ENCODE data around the gene KCNJ9. TPM values are rescaled to one million over a fixed set of nuclear protein-coding genes. Genes with fewer than 3 reads are reported as not detected.

KCNJ9 gene
- total RNA-seq, 1 donor from 2014 or later = not detected

GRCh38 chr1:160112357-160112756 lies 31.0 kb downstream of the KCNJ9 start:
- peak overlapping the region; percentile 5 for H3K27ac Mint-ChIP-seq
- H3K36me3 Mint-ChIP-seq = no peaks in the 10 kb centered on the region
- H3K9me3 Mint-ChIP-seq = no peaks in the 10 kb centered on the region
- TF ChIP-seq, protein P1, sequence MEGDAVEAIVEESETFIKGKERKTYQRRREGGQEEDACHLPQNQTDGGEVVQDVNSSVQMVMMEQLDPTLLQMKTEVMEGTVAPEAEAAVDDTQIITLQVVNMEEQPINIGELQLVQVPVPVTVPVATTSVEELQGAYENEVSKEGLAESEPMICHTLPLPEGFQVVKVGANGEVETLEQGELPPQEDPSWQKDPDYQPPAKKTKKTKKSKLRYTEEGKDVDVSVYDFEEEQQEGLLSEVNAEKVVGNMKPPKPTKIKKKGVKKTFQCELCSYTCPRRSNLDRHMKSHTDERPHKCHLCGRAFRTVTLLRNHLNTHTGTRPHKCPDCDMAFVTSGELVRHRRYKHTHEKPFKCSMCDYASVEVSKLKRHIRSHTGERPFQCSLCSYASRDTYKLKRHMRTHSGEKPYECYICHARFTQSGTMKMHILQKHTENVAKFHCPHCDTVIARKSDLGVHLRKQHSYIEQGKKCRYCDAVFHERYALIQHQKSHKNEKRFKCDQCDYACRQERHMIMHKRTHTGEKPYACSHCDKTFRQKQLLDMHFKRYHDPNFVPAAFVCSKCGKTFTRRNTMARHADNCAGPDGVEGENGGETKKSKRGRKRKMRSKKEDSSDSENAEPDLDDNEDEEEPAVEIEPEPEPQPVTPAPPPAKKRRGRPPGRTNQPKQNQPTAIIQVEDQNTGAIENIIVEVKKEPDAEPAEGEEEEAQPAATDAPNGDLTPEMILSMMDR (IDR thresholded peaks at IDR 0.05; ENCODE audit: unreplicated experiment) = no peak
- H3K27me3 Mint-ChIP-seq (ENCODE audit: low read depth) = no peaks in the 10 kb centered on the region
- H3K4me1 Mint-ChIP-seq = peaks cover 14% of the 10 kb centered on the region
- DNase-seq (ENCODE audit: low spot score in 2 of 2, unreplicated experiment in 2 of 2) = no peak
- H3K4me3 Mint-ChIP-seq = no peak overlapping the region

- Mint-ChIP-seq H3K9me3 (no peaks in the 10 kb centered on the region), H3K27me3 (ENCODE audit: low read depth) (no peaks in the 10 kb centered on the region), H3K27ac (no peak overlapping the region), H3K4me3 (no peak overlapping the region), H3K4me1 (peaks cover 22% of the 10 kb centered on the region), H3K36me3 (no peaks in the 10 kb centered on the region)
- DNase-seq (ENCODE audit: low spot score in 2 of 2, unreplicated experiment in 2 of 2) = no peak
- TF ChIP-seq, protein P1 (IDR thresholded peaks at IDR 0.05; ENCODE audit: unreplicated experiment) = peak; percentile 22
Observed at GRCh38 chr1:160113407-160113806, 32.1 kb downstream of the KCNJ9 start.

GRCh38 chr1:160114085-160114484 lies 32.7 kb downstream of the KCNJ9 start:
- TF ChIP-seq, protein P1 (IDR thresholded peaks at IDR 0.05; ENCODE audit: unreplicated experiment) = no peak
- Mint-ChIP-seq H3K36me3 (no peaks in the 10 kb centered on the region), H3K4me3 (no peak overlapping the region), H3K27ac (no peak overlapping the region), H3K4me1 (peaks cover 21% of the 10 kb centered on the region), H3K9me3 (no peaks in the 10 kb centered on the region), H3K27me3 (ENCODE audit: low read depth) (no peaks in the 10 kb centered on the region)
- no peak for DNase-seq (ENCODE audit: low spot score in 2 of 2, unreplicated experiment in 2 of 2)

DNA sequence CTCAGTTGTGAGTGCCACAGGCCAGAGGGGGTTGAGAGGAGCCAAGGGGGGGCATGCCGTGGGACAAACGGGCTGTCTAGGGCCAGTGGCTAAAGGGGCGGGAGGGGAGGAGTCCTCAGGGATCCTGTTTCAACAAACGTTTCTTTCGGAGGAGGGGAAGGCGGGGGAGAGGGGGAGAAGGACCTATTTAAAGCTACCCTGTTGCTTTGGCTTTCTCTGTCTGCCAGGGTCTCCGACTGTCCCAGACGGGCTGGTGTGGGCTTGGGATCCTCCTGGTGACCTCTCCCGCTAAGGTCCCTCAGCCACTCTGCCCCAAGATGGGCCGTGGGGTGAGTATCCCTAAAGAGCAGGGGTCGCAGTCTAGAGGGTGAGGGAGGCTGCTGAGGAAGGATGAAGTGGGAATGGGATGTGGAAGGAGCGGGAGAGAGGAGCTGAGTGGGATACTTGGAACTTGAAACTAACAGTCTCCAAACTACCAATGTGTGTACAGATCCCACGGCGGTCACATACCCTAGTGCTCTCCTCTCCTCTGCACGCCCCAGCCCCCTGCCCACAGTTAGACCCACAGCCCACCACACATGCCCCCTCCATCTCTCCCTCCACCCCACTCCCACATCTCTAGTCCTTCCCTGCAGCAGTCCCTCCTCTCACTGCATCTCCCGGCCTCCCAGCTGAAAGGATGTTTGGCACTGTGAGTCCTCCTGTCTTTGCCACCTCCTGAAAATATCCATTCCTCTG lies 34.4 kb downstream of the KCNJ9 start, which contains the start of gene ATP1A2:
ATP1A2 (plus strand) TSS at position 215 of the 738 bp plus-strand sequence; CDS start at position 318, 103 bp downstream.
- Mint-ChIP-seq H3K9me3 (no peaks in the 10 kb centered on the region), H3K27me3 (ENCODE audit: low read depth) (no peaks in the 10 kb centered on the region)

DNA sequence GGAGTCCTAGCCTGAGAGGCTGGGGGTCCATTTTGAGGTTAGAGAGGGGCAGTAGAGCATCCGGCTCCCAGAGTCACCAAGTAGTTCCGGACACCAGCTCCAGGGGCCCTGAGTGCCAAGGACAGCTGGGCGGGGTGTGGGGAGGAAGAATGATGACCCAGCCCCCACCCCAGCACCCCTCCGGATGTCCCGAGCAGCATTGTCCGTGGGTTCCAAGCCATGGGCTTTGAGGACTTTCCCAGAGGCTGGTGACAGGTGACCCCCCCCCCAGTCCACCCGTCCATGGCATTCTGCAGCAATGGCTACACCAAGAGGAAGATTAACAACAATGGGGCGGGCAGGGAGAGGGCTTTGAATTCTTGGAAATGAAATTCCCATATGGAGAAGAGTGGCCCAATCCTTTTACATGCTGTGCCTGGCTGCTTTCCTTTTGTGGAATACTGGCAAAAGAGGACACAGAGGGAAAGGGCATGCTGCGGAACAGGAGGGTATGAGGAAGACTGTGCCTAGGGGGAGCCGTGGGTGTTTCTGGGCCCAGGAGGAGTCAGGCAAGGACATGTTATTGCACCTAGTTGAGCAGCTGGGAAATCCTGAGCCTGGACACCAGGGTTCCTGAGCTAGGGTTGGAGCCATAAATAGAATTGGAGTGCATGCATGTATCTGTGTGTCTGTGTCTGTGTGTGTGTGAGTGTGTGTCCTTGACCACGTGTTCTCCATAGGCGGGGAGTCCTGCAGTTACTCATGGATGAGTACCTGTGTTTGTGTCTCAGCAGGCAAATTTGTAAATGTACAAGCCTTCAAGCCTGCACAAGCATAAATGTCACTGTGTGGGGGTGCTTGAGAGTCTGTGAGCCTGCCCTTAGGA lies 35.2 kb downstream of the KCNJ9 start:
- H3K27ac Mint-ChIP-seq = no peak overlapping the region
- H3K4me1 Mint-ChIP-seq = peaks cover 20% of the 10 kb centered on the region
- no peak overlapping the region for H3K4me3 Mint-ChIP-seq
- H3K9me3 Mint-ChIP-seq = no peaks in the 10 kb centered on the region
- TF ChIP-seq, protein P1 (IDR thresholded peaks at IDR 0.05; ENCODE audit: unreplicated experiment) = no peak
- H3K27me3 Mint-ChIP-seq (ENCODE audit: low read depth) = no peaks in the 10 kb centered on the region
- DNase-seq (ENCODE audit: low spot score in 2 of 2, unreplicated experiment in 2 of 2) = no peak
- no peaks in the 10 kb centered on the region for H3K36me3 Mint-ChIP-seq

More for the DNA sequence above, 34.4 kb downstream of the KCNJ9 start, which contains the start of gene ATP1A2:
- peak within 1 kb of the TSS; percentile 31 for H3K27ac Mint-ChIP-seq
- TF ChIP-seq, protein P1 (IDR thresholded peaks at IDR 0.05; ENCODE audit: unreplicated experiment) = no peak
- no peaks in the 10 kb centered on the region for H3K36me3 Mint-ChIP-seq
- no peak for DNase-seq (ENCODE audit: low spot score in 2 of 2, unreplicated experiment in 2 of 2)
- peaks cover 20% of the 10 kb centered on the region for H3K4me1 Mint-ChIP-seq
- no peak within 1 kb of the TSS for H3K4me3 Mint-ChIP-seq
